ENCODE results near the gene BPIFA3. TPM values are rescaled to one million over a fixed set of nuclear protein-coding genes. Genes with fewer than 3 reads are reported as not detected.

Gene BPIFA3
- total RNA-seq, 4 donors from 2014 or later: not detected

DNA sequence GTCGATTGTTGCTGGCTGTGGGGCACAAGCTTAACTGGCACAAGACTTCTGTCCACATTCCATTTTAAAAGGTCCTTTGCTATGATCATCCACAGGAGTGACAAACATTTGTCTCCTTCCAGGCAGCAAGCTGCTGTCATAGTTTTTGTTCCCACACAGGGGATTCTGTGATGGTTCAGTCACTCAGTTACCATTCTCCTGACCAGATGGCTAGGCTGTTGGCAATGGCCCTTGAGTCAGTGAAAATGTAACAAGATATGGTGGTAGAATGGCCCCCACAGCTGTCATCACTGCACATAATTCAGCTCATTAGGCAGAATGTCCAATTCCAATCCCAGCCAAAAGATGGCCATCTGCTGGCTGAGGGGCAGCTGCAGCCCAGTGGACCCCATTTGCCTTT, 32.3 kb downstream of the BPIFA3 start:
- Histone ChIP-seq H3K4me1 (no peaks in the 10 kb centered on the region), H3K27ac (replicated peaks in 1 of 4) (no peak overlapping the region), H3K9me3 (no peaks in the 10 kb centered on the region), H3K27me3 (no peaks in the 10 kb centered on the region), H3K36me3 (no peaks in the 10 kb centered on the region), H3K4me3 (no peak overlapping the region)
- no peak for DNase-seq (ENCODE audit: extremely low spot score)
- no peak for TF ChIP-seq CTCF (IDR thresholded peaks at IDR 0.05)
- intact Hi-C loops (cut with DNase I): no loop called here
- 91% methylated on average over 1 of the region's 1 CpG for WGBS

DNA sequence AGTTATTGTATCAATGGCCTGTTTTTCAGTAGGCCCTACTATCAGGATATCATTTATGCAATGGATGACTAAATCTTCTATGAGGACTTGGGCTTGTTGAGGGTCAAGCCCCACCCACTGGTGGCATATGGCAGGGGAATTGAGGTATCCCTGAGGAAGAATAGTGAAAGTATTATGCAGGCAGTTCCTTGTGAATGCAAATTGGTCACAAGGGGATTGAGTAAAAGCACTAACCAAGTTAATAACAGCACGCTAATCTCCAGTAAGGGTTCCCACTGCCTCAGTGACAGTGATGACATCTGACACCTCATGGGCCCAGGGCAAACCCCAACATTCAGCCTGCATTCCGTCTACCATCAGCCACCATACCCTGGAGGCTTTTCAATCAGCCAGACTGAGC, 33.5 kb downstream of the BPIFA3 start:
- no peak overlapping the region for H3K4me3 ChIP-seq
- intact Hi-C loops (cut with DNase I): no loop called here
- H3K36me3 ChIP-seq: no peaks in the 10 kb centered on the region
- no peaks in the 10 kb centered on the region for H3K27me3 ChIP-seq
- H3K4me1 ChIP-seq: no peaks in the 10 kb centered on the region
- 44% methylated on average over 2 of the region's 2 CpGs for WGBS
- H3K27ac ChIP-seq (replicated peaks in 1 of 4): no peak overlapping the region
- no peak for DNase-seq (ENCODE audit: extremely low spot score)
- H3K9me3 ChIP-seq: no peaks in the 10 kb centered on the region
- TF ChIP-seq POLR2AphosphoS5 (IDR thresholded peaks at IDR 0.05): no peak
- TF ChIP-seq POLR2A (IDR thresholded peaks at IDR 0.05; ENCODE audit: low read depth): no peak
- TF ChIP-seq CTCF (IDR thresholded peaks at IDR 0.05): no peak
- no peak for TF ChIP-seq EP300 (IDR thresholded peaks at IDR 0.05)

DNA sequence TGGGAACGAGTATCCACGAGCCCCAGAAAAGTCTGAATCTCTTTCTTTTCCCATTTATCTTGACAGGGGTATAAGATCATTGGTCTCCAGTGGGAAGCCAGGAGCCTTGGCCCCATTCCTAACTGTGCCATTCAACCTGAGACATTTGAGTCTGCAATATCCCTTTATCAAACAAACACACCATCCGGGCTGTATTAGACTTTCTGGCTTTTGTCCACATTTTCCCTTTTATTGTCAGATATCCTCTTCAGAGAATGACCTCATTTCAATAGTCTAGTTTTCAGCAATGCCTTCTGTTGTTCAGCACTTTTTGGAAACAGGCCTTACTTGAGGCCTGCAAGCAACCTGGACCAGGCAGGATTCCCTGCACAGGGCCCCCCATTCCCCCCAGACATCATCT, 34.3 kb downstream of the BPIFA3 start:
- Histone ChIP-seq H3K27ac (replicated peaks in 1 of 4) (no peak overlapping the region), H3K9me3 (no peaks in the 10 kb centered on the region), H3K36me3 (no peaks in the 10 kb centered on the region), H3K4me1 (no peaks in the 10 kb centered on the region), H3K27me3 (no peaks in the 10 kb centered on the region), H3K4me3 (no peak overlapping the region)
- TF ChIP-seq POLR2AphosphoS5 (IDR thresholded peaks at IDR 0.05): no peak
- TF ChIP-seq POLR2A (IDR thresholded peaks at IDR 0.05; ENCODE audit: low read depth): no peak
- TF ChIP-seq CTCF (IDR thresholded peaks at IDR 0.05): no peak
- no peak for TF ChIP-seq EP300 (IDR thresholded peaks at IDR 0.05)
- DNase-seq (ENCODE audit: extremely low spot score): no peak
- intact Hi-C loops (cut with DNase I): no loop called here
- WGBS: 73% methylated on average over 3 of the region's 3 CpGs

GRCh38 chr20:33252460-33252859, 35.3 kb downstream of the BPIFA3 start:
- DNase-seq (ENCODE audit: extremely low spot score): no peak
- H3K4me3 ChIP-seq: no peak overlapping the region
- H3K4me1 ChIP-seq: no peaks in the 10 kb centered on the region
- 76% methylated on average over 3 of the region's 3 CpGs for WGBS
- H3K9me3 ChIP-seq: no peaks in the 10 kb centered on the region
- H3K36me3 ChIP-seq: no peaks in the 10 kb centered on the region
- H3K27ac ChIP-seq (replicated peaks in 1 of 4): no peak overlapping the region
- intact Hi-C loops (cut with DNase I): no loop called here
- no peak for TF ChIP-seq CTCF (IDR thresholded peaks at IDR 0.05)
- TF ChIP-seq POLR2AphosphoS5 (IDR thresholded peaks at IDR 0.05): no peak
- TF ChIP-seq POLR2A (IDR thresholded peaks at IDR 0.05; ENCODE audit: low read depth): no peak
- no peak for TF ChIP-seq EP300 (IDR thresholded peaks at IDR 0.05)
- H3K27me3 ChIP-seq: peaks cover 0 to 3% (median 0%) of the 10 kb centered on the region in 4 donors

GRCh38 chr20:33255005-33255404, 37.9 kb downstream of the BPIFA3 start:
- H3K9me3 ChIP-seq: no peaks in the 10 kb centered on the region
- no peaks in the 10 kb centered on the region for H3K36me3 ChIP-seq
- no peak overlapping the region for H3K4me3 ChIP-seq
- TF ChIP-seq EP300 (IDR thresholded peaks at IDR 0.05) (no peak), POLR2A (IDR thresholded peaks at IDR 0.05; ENCODE audit: low read depth) (no peak), CTCF (IDR thresholded peaks at IDR 0.05) (no peak), POLR2AphosphoS5 (IDR thresholded peaks at IDR 0.05) (no peak)
- H3K27ac ChIP-seq (replicated peaks in 1 of 4): no peak overlapping the region
- WGBS: 78% methylated on average over 2 of the region's 2 CpGs
- H3K4me1 ChIP-seq: no peaks in the 10 kb centered on the region
- DNase-seq (ENCODE audit: extremely low spot score): no peak
- H3K27me3 ChIP-seq: peaks cover 0 to 10% (median 0%) of the 10 kb centered on the region in 4 donors
- intact Hi-C loops (cut with DNase I): no loop called here

Data from esophagus muscularis mucosa (tissue), 4 donors.